NCI-H510A treated with DMSO at 0.1 percent for 48 hours (cell line): Measurements from ENCODE around the gene KIAA1217.

Experiments
- DNase-seq: peaks from one replicate; lab custom pipeline; 2025; lab: John Stamatoyannopoulos, UW

The KIAA1217 gene

DNA sequence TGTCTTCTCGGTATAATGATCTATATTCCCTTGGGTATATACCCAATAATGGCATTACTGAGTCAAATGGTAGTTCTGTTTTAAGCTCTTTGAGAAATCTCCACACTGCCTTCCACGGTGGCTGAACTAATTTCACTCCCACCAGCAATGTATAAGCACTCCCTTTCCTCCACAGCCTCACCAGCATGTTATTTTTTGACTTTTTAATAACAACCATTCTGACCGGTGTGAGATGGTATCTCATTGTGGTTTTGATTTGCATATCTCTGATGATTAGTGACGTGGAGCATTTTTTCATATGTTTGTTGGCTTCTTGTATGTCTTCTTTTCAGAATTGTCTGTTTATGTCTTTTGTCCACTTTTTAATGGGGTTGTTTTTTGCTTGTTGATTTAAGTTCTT lies 33.6 kb downstream of the KIAA1217 start:
- DNase-seq = no peak

GRCh38 chr10:24246365-24246764 lies 37.4 kb downstream of the KIAA1217 start:
- DNase-seq = no peak

- DNase-seq = no peak
Measured at GRCh38 chr10:24247841-24248240, 38.9 kb downstream of the KIAA1217 start.

DNA sequence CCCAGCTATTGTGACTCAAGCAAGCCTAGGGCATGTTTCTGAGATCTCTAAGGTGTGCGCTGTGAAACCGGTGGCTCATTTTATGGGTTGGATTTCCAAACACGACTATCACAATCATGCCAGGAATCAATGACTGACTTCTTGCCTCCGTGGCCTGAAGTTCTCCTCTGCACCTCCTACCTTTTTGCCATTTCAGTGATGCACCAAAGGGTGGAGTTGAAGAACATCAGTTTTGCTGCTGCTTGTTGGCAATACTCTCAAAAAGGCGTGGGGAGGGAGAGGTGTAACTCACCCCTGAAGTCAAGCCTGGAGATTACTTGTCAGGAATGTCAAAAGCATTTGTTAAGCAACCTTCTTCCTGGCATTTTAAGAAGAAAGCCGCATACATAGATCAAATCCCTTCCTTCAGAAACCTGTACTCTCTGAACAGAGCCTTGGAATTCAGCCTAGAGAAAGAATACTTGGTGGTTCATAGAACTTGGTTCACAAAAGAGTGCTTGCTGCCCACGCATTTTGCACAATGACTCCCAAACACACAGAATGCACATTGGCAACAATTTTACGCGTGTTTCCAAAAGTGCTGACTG lies 41.0 kb downstream of the KIAA1217 start:
- DNase-seq = no peak

DNA sequence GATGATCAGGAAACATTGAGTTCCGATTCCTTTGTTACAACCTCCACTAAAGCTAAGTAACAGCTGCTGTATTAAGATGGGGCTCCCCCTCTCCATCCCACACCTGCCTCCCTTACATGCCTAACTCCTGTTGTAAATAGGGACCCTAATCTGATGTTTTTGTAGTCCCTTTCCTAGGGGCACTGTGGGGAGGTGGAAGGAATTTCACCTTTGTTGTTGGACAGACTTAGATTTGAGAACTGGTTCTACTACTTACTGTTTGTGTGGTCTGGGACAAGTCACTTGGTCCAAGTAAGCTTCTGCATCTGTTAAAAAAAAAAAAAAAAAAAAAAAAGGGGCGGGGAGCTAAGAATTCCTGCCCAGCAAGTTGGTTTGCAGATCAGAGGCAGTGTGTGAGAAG lies 42.6 kb downstream of the KIAA1217 start:
- no peak for DNase-seq

- no peak for DNase-seq
Measured at GRCh38 chr10:24254180-24254579, 45.2 kb downstream of the KIAA1217 start.

- DNase-seq = no peak
Measured at GRCh38 chr10:24255115-24255880, 46.4 kb downstream of the KIAA1217 start.

DNA sequence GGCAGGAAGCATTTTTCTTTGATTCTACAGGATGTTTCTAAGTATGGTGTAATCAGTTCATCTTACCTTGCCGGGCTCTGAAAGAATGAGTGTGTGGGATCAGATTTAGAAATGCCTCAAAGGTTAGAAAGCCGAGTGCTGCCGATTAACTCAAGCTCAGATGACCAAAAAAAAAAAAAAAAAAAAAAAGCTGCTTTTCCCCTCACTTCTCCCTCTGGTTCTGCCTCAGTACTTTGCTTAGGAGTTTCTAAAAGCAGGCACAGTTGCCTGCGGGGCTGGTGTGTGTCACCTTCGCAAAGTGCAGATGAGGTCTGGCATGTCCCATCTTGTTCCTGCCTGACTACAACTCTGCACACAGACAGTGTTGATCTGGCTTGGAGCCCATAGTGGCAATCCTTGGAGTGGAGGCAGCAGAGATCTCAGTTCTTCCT lies 47.0 kb downstream of the KIAA1217 start:
- no peak for DNase-seq

DNA sequence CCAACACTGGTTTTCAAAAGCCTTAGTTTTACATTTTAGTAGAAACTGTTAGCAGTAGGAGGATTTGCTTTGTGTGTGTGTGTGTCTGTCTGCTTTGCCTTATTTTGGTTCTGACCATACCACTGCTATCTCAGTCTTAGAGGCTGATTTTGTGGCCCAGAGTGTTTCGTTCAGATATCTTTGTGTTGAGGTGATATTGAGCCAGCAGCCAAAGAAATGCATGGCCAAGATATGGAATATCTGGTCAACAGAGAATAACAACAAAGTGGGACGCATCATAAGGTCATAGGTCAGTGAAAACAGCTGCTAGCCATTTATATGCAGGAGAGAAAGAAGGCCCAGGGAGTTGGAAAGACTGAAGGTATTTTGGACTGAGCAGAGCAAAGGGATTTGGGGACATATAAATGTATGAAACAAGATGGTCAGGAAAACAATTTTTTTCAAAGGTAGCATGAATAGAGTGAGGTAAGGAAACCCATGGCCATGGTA lies 47.7 kb downstream of the KIAA1217 start:
- DNase-seq = no peak

GRCh38 chr10:24257588-24257987 lies 48.6 kb downstream of the KIAA1217 start:
- no peak for DNase-seq

DNA sequence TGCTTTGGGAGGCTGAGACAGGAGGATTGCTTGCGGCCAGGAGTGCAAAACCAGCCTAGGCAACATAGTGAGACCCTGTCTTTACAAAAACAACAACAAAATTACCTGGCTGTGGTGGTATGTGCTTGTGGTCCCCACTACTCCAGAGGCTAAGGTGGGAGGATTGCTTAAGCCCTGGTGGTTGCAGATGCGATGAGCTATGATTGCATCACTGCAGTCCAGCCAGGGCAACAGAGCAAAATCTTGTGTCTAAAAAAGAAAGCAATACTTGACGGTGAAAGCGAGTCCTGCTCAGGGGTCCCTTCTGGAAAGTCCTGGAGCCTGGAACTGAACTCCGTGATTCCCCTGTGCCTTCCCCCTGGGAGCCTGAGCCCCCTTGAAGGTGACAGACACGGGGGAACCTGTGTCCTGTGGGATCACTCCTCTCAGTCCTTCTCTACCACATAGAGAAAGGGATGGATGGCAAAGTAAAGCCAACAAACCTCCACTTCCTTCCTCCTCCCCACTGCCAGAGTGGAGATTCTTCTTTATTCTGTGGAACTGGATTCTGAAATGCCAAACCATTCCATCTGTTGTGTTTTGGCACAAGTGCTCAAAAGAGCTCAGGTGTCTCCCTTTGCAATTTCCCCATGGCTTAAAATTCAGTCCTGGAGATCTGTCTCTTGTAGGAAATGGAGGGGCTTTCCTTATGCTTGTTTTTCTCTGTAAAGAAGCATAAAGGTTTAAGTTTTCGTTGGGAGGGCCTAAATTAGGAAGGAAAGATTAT lies 50.6 kb downstream of the KIAA1217 start:
- no peak for DNase-seq

DNA sequence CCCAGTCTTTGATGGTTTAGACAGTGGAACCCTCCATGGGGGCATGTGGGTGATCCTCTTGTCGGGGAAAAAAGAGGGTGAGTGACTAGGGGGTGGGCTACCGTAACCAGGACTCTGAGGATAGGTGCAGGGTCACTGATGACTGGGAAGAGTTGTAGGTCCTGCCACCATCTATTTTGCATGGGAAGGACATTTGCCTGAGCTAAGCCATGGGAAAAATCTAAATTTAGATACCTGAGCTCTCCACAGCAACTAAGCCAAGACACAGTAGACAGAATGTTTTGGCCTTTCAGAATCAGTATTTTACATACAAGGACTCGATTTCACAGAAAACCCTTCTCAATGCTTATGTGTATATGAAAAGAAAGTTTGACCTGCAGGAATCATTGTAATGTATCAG lies 52.7 kb downstream of the KIAA1217 start:
- DNase-seq = no peak

DNA sequence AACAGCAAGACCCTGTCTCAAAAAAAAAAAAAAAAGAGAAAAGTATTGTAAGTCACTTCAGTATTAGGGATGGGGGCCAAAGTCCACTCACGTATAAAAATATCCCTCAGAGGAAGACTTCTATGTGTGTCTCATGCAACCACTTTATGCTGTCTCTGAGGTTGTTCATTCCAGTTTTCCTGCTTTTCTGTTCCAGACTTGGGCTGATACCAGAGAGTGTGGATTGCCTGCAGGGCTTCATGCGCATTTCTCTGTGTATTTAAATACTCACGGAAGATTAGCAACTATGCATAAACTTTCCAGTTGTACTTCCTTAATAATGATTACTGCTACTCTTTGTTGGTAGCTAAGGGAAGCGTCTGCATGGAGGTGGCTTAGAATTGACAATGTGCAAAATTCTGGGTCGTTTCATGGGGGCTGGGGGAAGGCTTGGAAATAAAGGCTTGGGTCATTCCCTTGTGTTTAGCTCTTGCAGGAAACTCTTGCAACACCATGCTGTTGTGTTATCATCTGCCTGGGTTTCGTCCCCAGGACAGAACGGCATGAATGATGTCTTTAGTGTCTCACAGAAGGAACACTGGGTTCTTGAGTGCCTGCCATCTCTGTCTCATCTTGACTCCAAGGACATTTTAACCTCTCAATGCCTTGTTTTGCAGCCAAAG lies 54.1 kb downstream of the KIAA1217 start:
- DNase-seq = no peak

DNA sequence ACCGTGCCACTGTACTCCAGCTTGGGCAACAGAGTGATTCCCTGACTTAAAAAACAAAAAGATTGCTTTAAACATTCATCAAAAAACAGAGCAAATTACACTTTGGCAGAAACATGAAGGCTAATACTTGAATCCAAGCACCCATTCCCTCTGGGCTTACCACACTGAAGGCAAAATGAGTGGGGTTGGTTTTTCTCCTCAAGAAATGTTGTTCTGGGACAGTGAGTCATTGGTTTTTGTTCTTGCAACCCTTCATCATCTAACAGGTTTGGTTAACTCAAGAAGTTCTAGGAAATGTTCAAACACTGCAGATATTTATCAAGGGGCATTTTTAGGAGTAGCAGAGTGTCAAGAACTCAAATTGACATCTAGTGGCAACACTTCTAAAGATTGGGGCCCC lies 60.5 kb downstream of the KIAA1217 start:
- no peak for DNase-seq

DNA sequence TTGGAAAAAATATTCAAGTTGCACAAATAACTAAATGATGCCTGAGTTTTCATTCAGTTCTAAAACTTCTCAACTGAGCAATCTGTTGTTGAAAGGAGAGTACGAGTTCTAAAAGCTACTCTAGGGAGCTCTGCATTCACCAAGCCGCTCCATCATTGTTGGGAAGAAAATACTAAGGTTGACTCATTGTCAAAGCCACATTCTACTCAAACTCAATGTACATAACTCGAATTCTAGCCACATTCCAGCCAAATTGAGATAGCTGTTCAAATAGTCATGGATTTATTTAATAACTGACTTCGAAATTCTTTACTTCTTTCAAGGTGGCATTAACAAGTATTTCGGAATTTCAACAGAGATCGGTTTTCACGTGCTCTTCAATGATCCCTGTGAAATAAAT lies 63.4 kb downstream of the KIAA1217 start:
- no peak for DNase-seq

- no peak for DNase-seq
Measured at GRCh38 chr10:24277277-24277676, 68.3 kb downstream of the KIAA1217 start.

DNA sequence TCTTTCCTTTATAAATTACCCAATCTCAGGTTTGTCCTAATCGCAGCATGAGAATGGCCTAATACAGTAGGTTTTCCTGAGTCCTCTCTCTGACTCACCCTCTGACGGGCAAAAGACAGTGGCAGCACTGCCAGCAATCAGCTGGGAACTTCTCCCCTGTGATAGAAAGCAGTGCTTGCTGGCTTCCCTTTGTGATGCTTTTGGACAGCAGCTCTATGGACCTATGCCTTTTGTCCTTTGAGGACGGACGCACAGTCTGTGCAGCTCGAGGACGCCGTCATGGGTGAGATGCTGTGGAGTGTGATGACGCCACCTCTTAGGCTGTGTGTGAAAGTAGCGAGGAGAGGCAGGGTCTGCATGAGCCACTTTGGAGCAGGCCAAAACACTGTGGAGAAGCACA lies 68.8 kb downstream of the KIAA1217 start:
- no peak for DNase-seq

DNA sequence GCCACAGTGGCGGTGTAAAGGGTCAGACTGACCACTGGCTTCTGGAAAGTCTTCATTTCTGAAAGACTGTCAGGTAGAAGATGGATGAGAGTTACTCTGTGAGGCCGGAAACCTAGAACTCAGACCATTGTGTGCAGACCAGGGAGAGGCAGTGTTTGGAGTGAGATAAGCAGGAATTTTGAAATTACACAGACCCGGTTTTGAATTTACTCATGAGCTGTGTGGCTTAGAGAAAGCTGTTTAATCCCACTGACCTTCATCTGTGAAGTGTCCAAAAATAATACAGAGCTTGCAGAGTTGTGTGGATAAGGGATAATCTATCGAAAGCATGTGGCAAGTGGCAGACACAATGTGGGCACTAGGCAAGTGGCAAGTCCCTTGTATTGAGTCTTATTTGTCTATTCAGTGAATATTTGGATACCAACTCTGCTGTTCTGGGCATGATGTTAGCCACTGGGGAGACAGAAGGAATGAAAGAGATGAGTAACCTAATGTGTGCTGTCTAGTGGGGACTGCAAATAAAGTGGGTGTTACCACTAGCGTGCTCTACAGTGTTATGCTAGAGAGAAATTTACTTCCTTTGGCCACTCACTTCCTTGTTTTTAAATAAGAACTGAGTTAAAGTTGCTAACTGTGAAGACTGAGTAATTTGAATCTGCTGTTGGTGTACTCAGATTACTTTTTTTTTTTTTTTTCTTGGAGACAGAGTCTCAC lies 69.4 kb downstream of the KIAA1217 start:
- no peak for DNase-seq

DNA sequence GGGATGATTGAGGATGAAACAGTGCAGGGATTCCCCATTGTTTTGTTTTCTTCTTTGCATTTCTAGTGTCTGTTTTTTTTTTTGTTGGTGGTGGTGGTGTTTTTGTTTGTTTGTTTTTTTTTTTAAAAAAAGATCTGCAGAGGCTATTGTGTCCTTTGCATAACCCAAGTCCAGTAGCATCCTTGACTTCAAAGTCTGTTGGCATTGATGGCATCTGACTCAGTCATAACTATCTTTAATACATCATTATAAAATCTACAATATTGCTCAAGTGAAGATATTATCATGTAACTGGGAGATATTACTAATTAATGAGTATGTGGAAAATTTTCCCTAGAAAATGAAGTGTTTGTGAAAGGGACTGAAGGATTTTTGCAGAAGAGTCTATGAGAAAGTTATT lies 70.2 kb downstream of the KIAA1217 start:
- DNase-seq = no peak

DNA sequence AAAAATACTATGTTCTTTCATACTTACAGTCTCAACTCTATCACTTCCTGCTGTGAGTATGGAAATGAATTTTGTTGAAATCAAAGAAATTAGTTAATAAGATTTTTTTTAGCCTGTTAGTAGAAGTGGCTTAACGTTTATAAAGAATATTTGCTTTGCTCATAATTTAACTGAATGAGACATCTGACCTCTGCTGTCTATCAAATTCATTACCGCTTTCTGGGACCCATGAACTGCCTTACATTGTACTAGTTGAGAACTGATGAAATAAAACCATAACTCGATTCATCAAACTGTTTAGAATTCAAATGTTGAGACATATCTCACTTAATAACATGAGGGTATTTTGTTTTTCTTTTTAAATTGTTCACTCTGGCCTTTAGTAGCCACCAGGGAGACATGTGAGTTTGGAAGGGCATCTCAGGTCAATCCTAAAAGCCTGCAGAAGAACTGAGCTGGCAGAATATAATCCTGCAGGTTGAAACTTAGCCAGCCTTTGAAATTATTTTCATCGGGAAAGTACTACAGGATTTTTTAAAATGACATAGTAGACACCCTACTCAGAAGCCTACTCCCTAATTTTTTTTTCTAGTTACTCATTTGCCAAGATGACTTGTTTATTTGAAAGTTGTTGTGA lies 78.7 kb downstream of the KIAA1217 start:
- DNase-seq = no peak

DNA sequence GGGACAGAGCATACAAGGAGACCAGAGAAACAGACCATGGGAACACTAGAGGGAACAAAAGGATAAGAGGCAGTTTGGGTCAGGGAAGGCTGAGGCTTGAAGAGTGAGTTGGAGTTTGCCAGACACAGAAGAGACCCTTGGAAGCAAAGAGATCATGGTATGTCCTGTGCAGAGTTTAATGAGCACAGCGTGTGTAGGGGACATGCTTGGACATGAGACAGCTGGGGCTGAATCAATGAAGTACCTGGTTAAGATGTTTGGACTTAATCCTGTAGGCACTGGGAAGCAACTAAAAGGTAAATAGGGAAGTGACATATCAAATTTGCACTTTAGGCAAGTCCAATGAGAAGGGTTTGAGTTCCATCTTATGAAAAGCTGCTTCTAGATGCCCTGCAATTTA lies 79.6 kb downstream of the KIAA1217 start:
- DNase-seq = no peak
